KBM-7 (cell line): Measurements from ENCODE around the gene KRT37.
"Not testable (repeated sequence)": the region's sequence is repeated elsewhere in the genome, so short reads cannot be mapped to it uniquely, and the experiment has no call there.

ENCODE experiments used
- DNase-seq: peaks from one replicate; pipeline ENCODE4 v3.0.0-alpha.2; 2015
- in situ Hi-C: fragments of 300-500 bp; cut with MboI; formaldehyde crosslinking; loops from 2 replicates; pipeline ENCODE4 v1.14.3; 2020; ENCODE audit warnings: low sequenced_read_pairs, low pct_unique_long_range_greater_than_20kb, mixed read lengths

Gene KRT37

DNA sequence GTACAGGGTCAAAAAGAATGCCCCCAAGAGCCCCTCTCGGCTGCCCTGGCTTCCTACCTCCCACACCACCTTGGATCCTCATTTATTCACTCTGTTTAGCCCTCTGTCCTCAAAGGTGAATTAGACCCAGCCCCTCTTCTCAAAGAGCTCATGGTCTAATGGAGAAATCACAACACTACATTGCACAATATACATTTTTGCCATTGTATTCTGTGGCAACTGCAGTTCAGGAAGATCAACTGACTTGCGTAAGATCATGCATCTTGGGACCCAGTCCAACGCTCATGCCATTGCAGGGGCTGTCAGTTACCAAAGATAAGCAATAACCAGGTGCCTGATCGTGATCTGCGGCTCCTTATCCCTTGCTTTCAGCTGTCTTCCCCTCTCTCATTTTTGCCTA, 15.0 kb upstream of the KRT37 start:
- no peak for DNase-seq
- in situ Hi-C loops = no loop called here

DNA sequence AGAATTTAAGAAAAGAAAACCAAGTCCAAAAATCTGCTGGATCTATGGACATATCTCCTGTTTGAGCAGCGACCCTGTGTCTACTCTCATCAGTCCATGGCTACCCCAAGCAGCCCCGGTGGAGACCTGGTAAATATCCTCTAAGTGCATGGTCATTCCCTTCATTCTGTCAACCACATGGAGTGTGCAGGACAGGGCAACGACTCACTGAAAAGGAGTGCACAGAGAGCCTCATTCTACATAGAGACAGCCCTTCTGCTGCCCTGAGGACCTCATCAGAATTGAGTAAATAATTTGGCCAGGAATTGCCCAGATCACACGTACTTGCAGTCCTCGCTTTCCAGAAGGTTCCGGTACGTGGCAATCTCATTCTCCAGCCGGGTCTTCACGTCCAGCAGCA, 13.4 kb upstream of the KRT37 start:
- no peak for DNase-seq
- in situ Hi-C loops = no loop called here

DNA sequence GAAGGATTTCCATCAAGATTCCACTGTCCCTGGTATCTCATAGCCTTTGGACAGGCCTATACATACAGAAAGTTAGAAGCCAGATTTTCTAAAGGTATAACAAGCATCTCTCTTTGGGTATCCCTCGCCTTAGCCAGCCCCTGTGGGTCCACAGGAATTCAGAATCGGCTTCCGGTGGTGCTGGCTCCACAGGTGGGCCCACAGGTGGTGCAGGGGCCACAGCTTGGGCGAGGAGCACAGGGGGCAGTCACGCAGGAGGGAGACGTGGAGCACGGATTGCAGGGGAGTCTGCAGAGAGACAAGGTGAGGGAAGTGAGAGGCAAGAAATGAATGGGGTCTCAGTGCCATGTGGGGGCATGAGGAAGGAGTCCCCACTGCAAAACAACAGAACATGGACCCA, 12.9 kb upstream of the KRT37 start:
- in situ Hi-C loops = no loop called here
- no peak for DNase-seq

DNA sequence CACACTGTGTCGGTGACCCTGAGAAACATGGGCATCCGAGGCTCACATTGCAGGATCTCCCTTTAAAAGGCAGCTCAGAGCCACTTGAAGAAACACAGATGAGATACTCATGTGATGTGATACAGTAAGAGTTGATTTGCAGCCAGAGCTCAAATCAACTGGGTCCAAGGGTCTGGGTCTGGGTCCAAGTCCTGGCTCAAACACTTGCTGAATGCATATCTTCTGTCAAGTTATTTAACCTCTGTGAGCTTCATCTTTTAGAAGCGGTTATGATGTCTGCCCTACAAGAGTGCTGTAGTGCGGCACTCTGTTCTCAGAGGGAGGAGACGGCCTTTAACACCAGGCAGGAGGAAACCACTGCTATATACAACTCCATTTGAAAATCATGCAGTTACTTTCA, 10.0 kb upstream of the KRT37 start:
- in situ Hi-C loops = no loop called here
- DNase-seq = no peak

DNA sequence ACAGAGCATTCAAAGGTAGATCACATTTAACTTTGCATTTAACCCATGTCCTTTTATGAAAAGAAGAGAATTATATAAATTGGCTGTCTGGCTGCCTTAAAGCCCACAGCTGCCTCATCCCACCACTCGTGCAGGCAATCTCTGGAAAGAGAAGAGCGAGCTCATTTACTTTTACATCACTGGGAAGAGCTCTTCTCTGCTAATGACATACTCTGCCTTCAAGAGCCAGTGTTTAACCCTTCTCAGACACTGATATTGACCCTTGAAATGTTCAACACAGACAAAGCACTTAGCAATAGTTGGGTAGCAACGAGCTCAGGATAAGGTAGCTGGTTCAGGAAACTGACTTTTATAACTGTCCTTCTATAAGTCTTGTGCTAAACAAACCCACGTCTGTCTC, 9.6 kb upstream of the KRT37 start:
- in situ Hi-C loops = no loop called here
- DNase-seq = no peak

DNA sequence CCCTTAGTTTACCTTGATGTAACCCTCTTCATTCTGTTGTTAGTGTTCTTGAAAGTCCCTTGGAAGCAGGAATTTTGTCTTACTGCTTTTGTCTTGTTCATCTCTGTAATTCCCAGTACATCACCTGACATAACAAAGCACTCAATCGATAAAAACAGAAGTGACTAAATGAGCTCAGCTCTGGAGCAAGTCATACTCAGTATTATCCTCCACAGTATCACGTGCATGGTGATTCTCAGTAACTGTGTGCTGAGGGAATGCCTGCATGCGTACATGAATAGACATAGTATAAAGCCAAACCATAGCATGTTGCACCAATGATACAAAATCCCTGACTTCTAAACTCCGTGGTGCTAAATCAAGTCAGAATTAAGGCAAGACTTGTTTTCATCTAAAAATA, 9.2 kb upstream of the KRT37 start:
- in situ Hi-C loops = no loop called here
- no peak for DNase-seq

DNA sequence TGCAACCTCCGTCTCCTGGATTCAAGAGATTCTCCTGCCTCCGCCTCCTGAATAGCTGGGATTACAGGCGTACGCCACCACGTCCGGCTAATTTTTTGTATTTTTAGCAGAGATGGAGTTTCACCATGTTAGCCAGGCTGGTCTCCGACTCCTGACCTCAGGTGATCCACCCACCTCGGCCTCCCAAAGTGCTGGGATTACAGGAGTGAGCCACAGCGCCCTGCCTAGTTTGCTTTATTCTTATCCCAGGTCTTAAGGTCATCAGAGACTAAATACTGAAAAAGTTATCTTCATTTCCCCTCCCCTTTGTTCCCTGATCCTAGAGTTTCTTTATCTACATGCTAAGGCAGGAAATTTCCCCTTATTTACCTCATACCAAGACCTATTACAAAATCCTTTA, 6.0 kb upstream of the KRT37 start:
- DNase-seq, in situ Hi-C loops: not testable (repeated sequence)

DNA sequence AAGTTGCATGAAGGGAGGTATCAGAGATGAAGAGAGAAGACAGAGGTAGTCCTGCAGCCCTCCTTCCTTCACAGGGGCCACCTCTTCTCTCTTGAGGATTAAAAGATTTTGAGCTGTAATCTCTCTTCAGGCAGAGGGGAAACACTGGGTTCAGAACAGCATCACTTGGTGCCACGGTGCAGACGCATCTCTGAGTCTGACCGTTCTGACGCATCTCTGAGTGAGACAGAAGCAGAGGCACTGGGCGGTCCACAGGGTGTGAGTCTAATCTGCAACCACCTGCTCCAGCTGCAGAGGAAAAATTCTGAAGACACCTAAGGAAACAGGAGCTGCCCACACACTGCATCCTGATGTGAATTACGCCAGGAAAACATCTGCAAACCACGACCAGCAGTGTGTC, 5.3 kb upstream of the KRT37 start:
- no peak for DNase-seq
- in situ Hi-C loops = no loop called here

DNA sequence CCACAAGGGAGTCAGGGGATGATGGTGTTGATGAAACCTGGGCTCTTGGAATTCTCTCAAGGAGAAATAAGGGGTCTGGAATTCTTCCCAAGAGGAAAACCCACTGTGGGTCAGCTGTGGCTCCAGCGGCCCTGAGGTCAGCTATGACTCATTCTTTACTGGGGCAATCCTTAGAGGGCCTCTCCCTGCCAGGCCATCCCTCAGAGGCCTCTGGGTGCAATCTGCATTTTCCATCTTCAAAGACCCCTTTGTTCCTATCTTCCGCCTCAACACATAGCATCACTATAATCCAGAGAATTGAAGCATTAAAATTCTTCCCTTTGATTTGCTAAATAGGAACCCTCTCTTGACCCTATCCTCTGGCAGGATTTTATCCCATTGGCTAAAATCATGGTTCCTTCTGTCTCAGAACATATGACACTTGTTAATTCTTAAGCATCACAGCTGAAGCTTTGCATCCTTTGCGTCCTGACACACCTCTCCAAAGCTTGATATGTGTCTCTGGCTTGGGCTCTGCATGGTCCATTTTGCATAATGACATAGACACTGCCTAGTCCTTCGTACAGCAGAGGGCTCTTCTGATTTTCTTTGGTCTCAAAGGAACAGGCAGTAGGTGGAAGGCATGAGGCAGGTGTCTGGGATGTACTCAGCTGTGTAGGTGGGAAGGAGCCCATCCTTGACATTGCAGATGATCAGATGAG, 4.4 kb upstream of the KRT37 start:
- in situ Hi-C loops = no loop called here
- DNase-seq = no peak

DNA sequence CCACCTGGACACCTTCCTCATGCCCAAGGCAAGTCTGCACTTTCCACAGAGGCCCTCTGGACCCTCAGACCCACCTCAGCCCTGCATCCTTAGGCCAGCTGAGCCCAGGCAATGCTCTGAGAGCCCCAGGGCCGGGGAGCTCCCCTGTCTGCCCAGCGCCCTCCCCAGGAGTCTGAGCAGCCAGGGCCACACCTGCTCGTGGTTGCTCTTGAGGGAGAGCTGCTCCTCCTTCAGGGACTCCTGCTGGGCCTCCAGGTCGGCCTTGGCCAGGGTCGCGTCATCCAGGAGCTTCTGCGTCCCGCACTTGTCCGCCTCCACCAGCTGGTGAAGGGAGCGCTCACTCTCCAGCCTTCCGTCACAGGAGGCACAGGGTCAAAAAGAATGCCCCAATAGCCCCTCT, 1.8 kb downstream of the KRT37 start:
- DNase-seq, in situ Hi-C loops: not testable (repeated sequence)

DNA sequence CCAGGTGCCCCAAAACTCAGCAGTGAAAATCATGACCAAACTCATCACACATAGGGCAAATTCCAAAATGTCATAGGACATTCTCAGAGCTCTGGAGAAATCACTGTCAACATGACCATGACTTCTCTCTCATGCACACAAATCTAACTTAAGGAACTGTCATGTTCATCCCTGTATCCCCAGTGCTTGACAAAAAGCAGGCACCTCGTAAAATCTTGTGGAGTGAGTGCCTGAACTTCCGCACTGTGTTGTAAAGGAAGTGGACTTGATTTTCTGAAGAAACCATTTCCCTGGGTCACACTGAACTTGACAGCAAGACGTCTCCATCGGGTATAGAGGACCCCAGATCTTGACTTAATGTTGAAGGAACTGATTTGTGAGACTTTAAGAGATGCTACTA, 2.8 kb downstream of the KRT37 start:
- no peak for DNase-seq
- in situ Hi-C loops = no loop called here

DNA sequence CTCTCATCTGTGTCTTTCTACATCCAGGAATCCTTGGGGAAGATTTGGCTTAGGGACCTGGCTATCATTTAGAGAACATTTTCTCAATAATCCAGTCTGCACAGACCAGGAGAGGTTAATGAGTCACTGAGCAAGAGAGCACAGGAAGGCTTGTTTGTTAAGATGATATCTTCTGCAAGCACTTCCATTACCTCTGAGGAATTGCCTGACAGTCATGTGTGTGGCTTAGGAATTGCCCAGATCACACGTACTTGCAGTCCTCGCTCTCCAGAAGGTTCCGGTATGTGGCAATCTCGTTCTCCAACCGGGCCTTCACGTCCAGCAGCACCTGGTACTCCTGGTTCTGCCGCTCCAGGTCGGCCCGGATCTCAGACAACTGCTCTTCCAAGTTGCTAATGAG, 3.3 kb downstream of the KRT37 start:
- in situ Hi-C loops = no loop called here
- DNase-seq = no peak

DNA sequence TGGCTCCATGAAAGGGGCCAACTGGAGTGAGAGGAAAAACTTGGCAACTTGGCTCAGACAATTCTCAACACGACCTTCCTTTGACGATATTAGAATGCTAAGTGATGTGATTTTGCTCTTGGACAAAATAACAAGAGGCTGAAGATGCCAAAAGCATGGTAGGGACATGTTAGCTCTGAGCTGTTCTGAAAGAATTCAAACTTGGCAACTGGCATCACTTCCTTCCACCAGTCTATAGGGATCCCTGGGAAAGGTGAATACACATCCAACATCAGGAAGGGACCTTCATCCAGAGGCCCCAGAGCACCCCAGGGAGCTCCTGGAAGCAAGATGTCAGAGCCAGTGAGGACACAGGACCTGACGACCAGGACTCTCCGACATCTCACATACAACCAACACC, 4.3 kb downstream of the KRT37 start:
- in situ Hi-C loops = no loop called here
- DNase-seq = no peak

DNA sequence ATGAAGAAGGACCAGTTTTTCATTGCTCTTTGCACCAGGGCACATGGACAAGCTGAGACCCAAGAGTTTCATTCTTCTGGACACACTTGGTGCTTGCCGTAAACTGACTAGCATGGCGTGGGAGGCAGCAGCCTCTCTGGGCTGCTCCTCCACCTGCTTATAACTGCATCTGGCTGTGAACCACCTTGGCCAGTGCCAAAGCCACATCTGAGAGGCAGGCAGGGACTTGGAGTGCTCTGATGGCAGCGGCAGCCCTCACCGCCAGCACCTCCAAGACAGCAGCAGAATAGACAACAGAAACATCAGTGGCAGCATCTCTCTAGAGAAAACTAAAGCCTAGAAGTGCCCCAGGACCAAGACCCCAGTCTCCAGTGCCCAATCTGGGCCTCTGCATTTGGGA, 4.7 kb downstream of the KRT37 start:
- DNase-seq = no peak
- in situ Hi-C loops = no loop called here

DNA sequence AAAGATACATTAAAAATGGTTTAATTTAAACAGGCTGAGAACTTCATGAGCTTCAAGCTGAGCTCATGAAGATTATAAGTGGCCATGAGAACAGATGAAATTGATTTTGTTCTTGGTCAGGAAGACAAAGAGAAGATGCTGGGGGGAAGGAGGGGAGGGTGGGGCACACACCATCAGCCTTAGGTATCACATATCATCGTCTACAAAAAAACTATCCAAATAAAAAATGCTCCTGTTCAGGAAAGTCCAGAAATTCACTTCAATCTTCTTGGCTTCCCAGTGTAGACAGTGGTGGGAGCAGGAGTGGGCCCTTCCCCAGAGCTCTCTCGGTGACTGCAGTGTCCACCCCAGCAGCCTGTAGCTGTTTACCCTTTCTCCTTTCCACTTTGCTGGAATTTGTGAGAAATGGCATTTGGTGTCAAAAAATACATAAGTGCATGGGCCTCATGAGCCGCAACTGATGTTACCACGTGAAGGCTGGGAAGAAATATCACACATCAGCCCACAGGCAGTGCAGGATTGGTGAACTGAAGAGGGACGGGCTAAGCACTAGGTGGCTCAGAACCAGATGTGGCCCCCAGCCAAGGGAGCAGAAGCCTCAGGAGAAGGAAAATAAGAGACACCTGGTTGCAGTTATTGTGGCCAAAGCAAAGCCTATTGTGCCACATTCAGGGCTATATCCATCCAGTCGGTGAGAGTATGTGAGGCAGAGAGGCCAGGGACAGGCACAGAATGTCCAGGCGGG, 6.1 kb downstream of the KRT37 start:
- in situ Hi-C loops = no loop called here
- DNase-seq = no peak

DNA sequence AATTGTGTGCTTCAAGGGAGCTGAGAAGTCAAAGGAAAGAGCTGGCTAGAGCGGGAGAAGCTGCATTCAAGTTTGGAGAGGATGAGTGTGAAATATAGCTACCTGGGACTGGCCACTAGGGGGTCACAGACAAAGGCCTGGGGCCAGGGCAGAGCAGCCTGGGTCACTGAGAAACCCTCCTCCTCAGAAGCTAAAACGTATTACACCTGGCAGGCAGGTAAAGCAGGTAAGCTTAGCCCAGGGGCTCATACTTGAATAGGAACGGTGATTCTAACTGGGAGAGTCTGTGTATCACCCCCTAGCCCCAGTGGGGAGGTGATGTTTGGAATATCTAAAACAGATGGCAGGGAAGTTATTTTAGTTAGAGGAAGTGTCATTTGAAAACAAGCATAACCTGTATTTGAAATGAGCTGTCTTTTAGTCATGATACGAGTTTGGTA, 6.8 kb downstream of the KRT37 start:
- in situ Hi-C loops = no loop called here
- peak; percentile 1 for DNase-seq

DNA sequence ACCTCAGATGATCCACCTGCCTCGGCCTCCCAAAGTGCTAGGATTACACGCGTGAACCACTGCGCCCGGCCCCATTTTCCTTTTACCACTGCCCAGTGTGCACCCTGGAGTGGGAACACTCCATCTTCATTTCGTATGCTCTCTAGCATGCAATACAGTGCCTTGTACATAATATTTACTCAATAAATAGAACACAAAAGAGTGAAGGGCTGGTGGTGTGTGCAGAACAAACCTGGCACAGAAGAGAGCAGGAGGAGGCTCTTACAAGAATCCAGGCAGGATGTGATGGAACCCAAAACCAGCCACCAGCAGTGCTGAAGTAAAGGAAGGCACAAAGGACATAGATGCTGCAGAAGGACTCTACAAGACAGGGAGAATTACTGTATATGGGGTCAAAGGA, 7.3 kb downstream of the KRT37 start:
- in situ Hi-C loops = no loop called here
- no peak for DNase-seq

DNA sequence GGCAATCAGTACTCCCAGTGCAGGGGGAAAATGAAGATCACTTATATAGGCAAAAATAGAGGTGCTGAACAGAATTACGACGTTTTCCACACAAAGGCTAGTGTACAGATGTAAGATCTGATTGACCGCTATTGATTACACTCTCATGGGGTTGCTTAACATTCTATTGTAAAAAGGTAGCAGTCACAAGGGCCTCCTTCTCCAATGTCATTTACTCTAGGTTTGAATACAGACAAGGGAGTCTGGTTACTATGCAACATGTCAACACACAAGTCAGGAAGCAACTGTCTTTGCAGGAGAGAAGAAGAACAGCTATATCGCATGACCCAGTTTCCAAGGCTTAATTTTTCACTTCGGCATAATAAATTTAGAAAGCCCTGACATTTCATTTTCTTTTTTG, 7.9 kb downstream of the KRT37 start:
- DNase-seq = no peak
- in situ Hi-C loops = no loop called here

DNA sequence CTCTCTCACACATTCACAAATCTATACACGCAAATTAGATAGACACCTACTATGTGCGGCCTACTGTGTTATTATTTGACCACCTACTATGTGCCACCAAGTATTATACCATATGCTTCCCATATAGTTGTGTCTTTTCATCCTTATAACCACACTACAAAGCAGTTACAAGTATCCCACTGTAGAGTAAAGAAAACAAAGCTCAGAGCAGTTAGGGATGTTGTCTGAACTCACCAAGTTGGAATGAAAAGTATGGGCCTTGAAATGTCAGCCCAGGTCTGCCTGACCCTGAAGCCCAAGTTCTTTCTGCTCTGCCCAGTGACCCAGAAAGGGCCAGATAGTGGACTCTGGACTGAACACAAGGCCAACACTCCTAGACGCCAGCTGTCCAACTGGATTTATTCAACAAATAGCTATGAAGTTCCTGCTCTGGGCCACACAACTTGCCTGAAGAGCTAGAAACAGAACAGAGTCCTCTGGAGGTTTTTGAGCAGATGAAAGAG, 8.5 kb downstream of the KRT37 start:
- no peak for DNase-seq
- in situ Hi-C loops = no loop called here

DNA sequence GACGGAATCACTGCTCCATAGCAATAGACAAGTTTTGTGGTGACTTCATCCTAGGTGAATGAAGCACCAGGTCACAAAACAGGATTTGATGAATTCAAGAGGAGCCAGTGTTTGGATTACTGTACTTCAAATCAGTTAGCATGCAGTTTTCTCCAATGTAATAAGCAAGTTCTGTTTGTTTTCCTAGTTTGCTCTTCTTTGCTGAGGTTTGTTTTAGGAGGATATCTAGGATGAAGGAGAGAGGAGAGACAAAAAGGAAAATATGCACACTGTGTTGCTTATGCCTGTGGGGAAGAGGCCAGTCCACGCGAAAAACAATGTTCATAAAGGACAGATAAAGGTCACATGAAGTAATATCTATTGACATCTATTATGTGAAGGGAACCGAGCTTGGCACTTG, 9.0 kb downstream of the KRT37 start:
- in situ Hi-C loops = no loop called here
- DNase-seq = no peak

DNA sequence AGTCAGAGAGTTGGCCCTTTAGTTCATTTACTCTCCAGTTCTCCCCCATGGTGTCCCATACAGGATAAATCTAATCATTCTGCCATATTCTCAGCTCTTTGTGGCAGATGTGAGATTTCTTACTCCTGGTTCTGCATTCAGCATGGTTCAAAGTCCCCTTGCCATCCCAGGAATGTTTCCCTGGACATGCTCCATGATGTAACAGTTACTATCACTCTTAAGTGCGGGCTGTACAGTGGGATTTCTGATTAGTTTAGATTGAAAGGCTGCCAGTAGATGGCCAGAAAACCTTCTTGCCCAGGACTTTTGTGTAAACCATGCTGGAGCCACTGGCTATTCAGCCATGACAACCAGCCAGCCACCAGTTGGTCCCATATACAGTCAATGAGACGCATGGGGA, 10.4 kb downstream of the KRT37 start:
- in situ Hi-C loops = no loop called here
- DNase-seq = no peak
